WTC11 (cell line): ENCODE data around the gene OR2C3. TPM values are rescaled to one million over a fixed set of nuclear protein-coding genes. Genes with fewer than 3 reads are reported as not detected.

Experiments used
- ATAC-seq: fragments of 200-7000 bp; cut with Tn5 transposase; 2 replicates; pipeline ENCODE4 v1.10.0; 2021; ENCODE audit warnings: mild to moderate bottlenecking, moderate library complexity
- CTCF ChIA-PET: fragments of 300-600 bp; sonication (Branson Sonifier 250); formaldehyde crosslinking; loops from one replicate; lab custom pipeline; 2021; ENCODE audit warnings: antibody characterized with exemption; lab: Charles Lee
- POLR2A ChIA-PET: fragments of 350-600 bp; sonication (Branson Sonifier 250); formaldehyde crosslinking; loops from one replicate; lab custom pipeline; 2021; ENCODE audit warnings: antibody characterized with exemption; lab: Charles Lee
- DNase-seq: peaks from one replicate; pipeline ENCODE4 v3.0.0; 2021; ENCODE audit warnings: low spot score
- H3K27ac Mint-ChIP-seq: 2 replicates; pipeline ENCODE4 v1.8.0; 2021; ENCODE audit warnings: mixed read lengths
- H3K27me3 Mint-ChIP-seq: 2 replicates; pipeline ENCODE4 v1.8.0; 2021; ENCODE audit warnings: low read depth, mild to moderate bottlenecking, moderate library complexity, mixed read lengths
- H3K36me3 Mint-ChIP-seq: 2 replicates; pipeline ENCODE4 v1.8.0; 2021; ENCODE audit warnings: mixed read lengths
- H3K4me1 Mint-ChIP-seq: 2 replicates; pipeline ENCODE4 v1.8.0; 2022; ENCODE audit warnings: mixed read lengths
- H3K4me3 Mint-ChIP-seq: 2 replicates; pipeline ENCODE4 v1.8.0; 2021; ENCODE audit warnings: mild to moderate bottlenecking, moderate library complexity, mixed read lengths
- H3K9me3 Mint-ChIP-seq: 2 replicates; pipeline ENCODE4 v1.8.0; 2021; ENCODE audit warnings: mixed read lengths
- ATF1 ChIP-seq: sonication (generic); formaldehyde crosslinking; IDR thresholded peaks from 2 replicates; pipeline ENCODE4 v1.8.1; 2023; ENCODE audit warnings: mild to moderate bottlenecking, moderate library complexity, missing genetic modification reagents
- CDX4 ChIP-seq: fragments of 250-450 bp; sonication (Bioruptor Pico); IDR thresholded peaks from 2 replicates; pipeline ENCODE4 v1.9.0; 2021; ENCODE audit warnings: moderate library complexity, mild to moderate bottlenecking, inconsistent platforms, borderline replicate concordance
- CREB1 ChIP-seq: sonication (generic); formaldehyde crosslinking; IDR thresholded peaks from 2 replicates; pipeline ENCODE4 v1.8.0; 2023; ENCODE audit warnings: mild to moderate bottlenecking, missing genetic modification reagents
- E2F5 ChIP-seq: sonication (generic); formaldehyde crosslinking; IDR thresholded peaks from 2 replicates; pipeline ENCODE4 v1.8.1; 2022; ENCODE audit warnings: mild to moderate bottlenecking, moderate library complexity, missing genetic modification reagents
- ESRRA ChIP-seq: sonication (generic); formaldehyde crosslinking; IDR thresholded peaks from 2 replicates; pipeline ENCODE4 v1.8.1; 2022; ENCODE audit warnings: mild to moderate bottlenecking, missing genetic modification reagents, borderline replicate concordance
- FOXP1 ChIP-seq: sonication (generic); formaldehyde crosslinking; IDR thresholded peaks from 2 replicates; pipeline ENCODE4 v1.8.0; 2022; ENCODE audit warnings: missing genetic modification reagents, mild to moderate bottlenecking, moderate library complexity, borderline replicate concordance
- HMGA2 ChIP-seq: fragments of 250-450 bp; sonication (Bioruptor Pico); IDR thresholded peaks from 2 replicates; pipeline ENCODE4 v1.4.0; 2021; ENCODE audit warnings: mild to moderate bottlenecking, moderate library complexity
- HMGXB4 ChIP-seq: sonication (generic); formaldehyde crosslinking; IDR thresholded peaks from 2 replicates; pipeline ENCODE4 v1.8.1; 2023; ENCODE audit warnings: mild to moderate bottlenecking, moderate library complexity, missing genetic modification reagents
- MAX ChIP-seq: sonication (generic); formaldehyde crosslinking; IDR thresholded peaks from 2 replicates; pipeline ENCODE4 v1.8.0; 2022; ENCODE audit warnings: mild to moderate bottlenecking, missing genetic modification reagents
- NFATC4 ChIP-seq: fragments of 250-450 bp; sonication (Bioruptor Pico); IDR thresholded peaks from 2 replicates; pipeline ENCODE4 v1.9.0; 2021; ENCODE audit warnings: mild to moderate bottlenecking
- NFE2L1 ChIP-seq: sonication (generic); formaldehyde crosslinking; IDR thresholded peaks from 2 replicates; pipeline ENCODE4 v1.8.1; 2023; ENCODE audit warnings: missing genetic modification reagents
- NFYB ChIP-seq: sonication (generic); formaldehyde crosslinking; conservative IDR thresholded peaks from 2 replicates; pipeline ENCODE4 v1.8.0; 2022; ENCODE audit warnings: low read depth, missing genetic modification reagents
- PRRX2 ChIP-seq: fragments of 250-450 bp; sonication (Bioruptor Pico); IDR thresholded peaks from 2 replicates; pipeline ENCODE4 v1.8.0; 2021; ENCODE audit warnings: mild to moderate bottlenecking
- RELA ChIP-seq: sonication (generic); formaldehyde crosslinking; IDR thresholded peaks from 2 replicates; pipeline ENCODE4 v1.8.1; 2022; ENCODE audit warnings: missing genetic modification reagents, mild to moderate bottlenecking, borderline replicate concordance
- SOX15 ChIP-seq: fragments of 250-450 bp; sonication (Bioruptor Pico); IDR thresholded peaks from 2 replicates; pipeline ENCODE4 v1.9.0; 2021; ENCODE audit warnings: mild to moderate bottlenecking
- SP1 ChIP-seq: sonication (generic); formaldehyde crosslinking; conservative IDR thresholded peaks from 2 replicates; pipeline ENCODE4 v1.8.1; 2022; ENCODE audit warnings: missing genetic modification reagents
- TCF7 ChIP-seq: sonication (generic); formaldehyde crosslinking; IDR thresholded peaks from 2 replicates; pipeline ENCODE4 v1.8.0; 2022; ENCODE audit warnings: mild to moderate bottlenecking, low read depth, missing genetic modification reagents, moderate library complexity
- TEAD1 ChIP-seq: sonication (generic); formaldehyde crosslinking; IDR thresholded peaks from 2 replicates; pipeline ENCODE4 v1.8.0; 2022; ENCODE audit warnings: mild to moderate bottlenecking, missing genetic modification reagents
- USF2 ChIP-seq: sonication (generic); formaldehyde crosslinking; IDR thresholded peaks from 2 replicates; pipeline ENCODE4 v1.8.1; 2023; ENCODE audit warnings: mild to moderate bottlenecking, missing genetic modification reagents, moderate library complexity
- ZMAT4 ChIP-seq: fragments of 250-450 bp; sonication (Bioruptor Pico); IDR thresholded peaks from 2 replicates; pipeline ENCODE4 v1.9.0; 2021; ENCODE audit warnings: mild to moderate bottlenecking
- ZNF138 ChIP-seq: sonication (generic); formaldehyde crosslinking; conservative IDR thresholded peaks from 2 replicates; pipeline ENCODE4 v1.8.1; 2022; ENCODE audit warnings: mild to moderate bottlenecking, moderate library complexity, missing genetic modification reagents
- ZNF232 ChIP-seq: sonication (generic); formaldehyde crosslinking; IDR thresholded peaks from 2 replicates; pipeline ENCODE4 v1.8.0; 2022; ENCODE audit warnings: mild to moderate bottlenecking, missing genetic modification reagents
- ZNF281 ChIP-seq: sonication (generic); formaldehyde crosslinking; IDR thresholded peaks from 2 replicates; pipeline ENCODE4 v1.8.0; 2023; ENCODE audit warnings: mild to moderate bottlenecking, missing genetic modification reagents
- ZNF396 ChIP-seq: fragments of 250-450 bp; sonication (Bioruptor Pico); IDR thresholded peaks from 2 replicates; pipeline ENCODE4 v1.8.0; 2021; ENCODE audit warnings: mild to moderate bottlenecking, moderate library complexity, borderline replicate concordance
- ZNF423 ChIP-seq: fragments of 250-450 bp; sonication (Bioruptor Pico); IDR thresholded peaks from 2 replicates; pipeline ENCODE4 v2.1.2; 2022; ENCODE audit warnings: mild to moderate bottlenecking, moderate library complexity
- ZSCAN18 ChIP-seq: fragments of 250-450 bp; sonication (Bioruptor Pico); IDR thresholded peaks from 2 replicates; pipeline ENCODE4 v2.1.2; 2022; ENCODE audit warnings: mild to moderate bottlenecking, moderate library complexity
- total RNA-seq: library from RNA; stranded (reverse); gene quantifications from 3 replicates; pipeline ENCODE4 v1.2.3, GENCODE V29; 2021

OR2C3 gene
- total RNA-seq, 1 experiment from 2014 or later: not detected

- no peak for TF ChIP-seq TEAD1 (CRISPR knock-in tag)
- no peak for TF ChIP-seq TCF7 (CRISPR knock-in tag)
- no peak for TF ChIP-seq RELA (CRISPR knock-in tag)
- TF ChIP-seq NFYB (CRISPR knock-in tag): no peak
- no peak for TF ChIP-seq MAX (CRISPR knock-in tag)
- no peak for TF ChIP-seq NFE2L1 (CRISPR knock-in tag)
- no peak for TF ChIP-seq CDX4 (CRISPR knock-in tag)
- TF ChIP-seq ZMAT4: no peak
Measured at GRCh38 chr1:247551721-247552120, 15.5 kb upstream of the OR2C3 start (continued).

- Mint-ChIP-seq H3K4me3 (no peak within 1 kb of the TSS), H3K27me3 (no peaks in the 10 kb centered on the region), H3K27ac (no peak within 1 kb of the TSS), H3K36me3 (no peaks in the 10 kb centered on the region), H3K9me3 (peaks cover 8% of the 10 kb centered on the region; the same call in 1 of the 2 replicates), H3K4me1 (peaks cover 21% of the 10 kb centered on the region)
- CTCF ChIA-PET: no interaction called here
- DNase-seq (no peak), ATAC-seq (no peak)
- no peak for TF ChIP-seq E2F5 (CRISPR knock-in tag)
- no peak for TF ChIP-seq ZSCAN18 (CRISPR knock-in tag)
- no peak for TF ChIP-seq ZNF423 (CRISPR knock-in tag)
- TF ChIP-seq SP1 (CRISPR knock-in tag): no peak
- TF ChIP-seq ZNF138 (CRISPR knock-in tag): no peak
- TF ChIP-seq ZNF281 (CRISPR knock-in tag): no peak
- no peak for TF ChIP-seq ATF1 (CRISPR knock-in tag)
- no peak for TF ChIP-seq FOXP1 (CRISPR knock-in tag)
- no peak for TF ChIP-seq CREB1 (CRISPR knock-in tag)
- POLR2A ChIA-PET: no interaction called here
Measured at GRCh38 chr1:247548769-247549182, 12.5 kb upstream of the OR2C3 start, which contains the start of gene GCSAML. GCSAML (plus strand) TSS chr1:247549134; CDS start chr1:247549192, 58 bp downstream.

GRCh38 chr1:247548092-247548491 is 11.9 kb upstream of the OR2C3 start:
- no peak for DNase-seq
- TF ChIP-seq ZNF232 (CRISPR knock-in tag) (no peak), NFATC4 (CRISPR knock-in tag) (no peak), USF2 (CRISPR knock-in tag) (no peak), SOX15 (no peak), TEAD1 (CRISPR knock-in tag) (no peak), CDX4 (CRISPR knock-in tag) (no peak), ESRRA (CRISPR knock-in tag) (no peak), PRRX2 (CRISPR knock-in tag) (no peak), ZNF396 (CRISPR knock-in tag) (no peak), HMGA2 (no peak), HMGXB4 (CRISPR knock-in tag) (no peak)

More at GRCh38 chr1:247548092-247548491, 11.9 kb upstream of the OR2C3 start:
- peaks cover 8% of the 10 kb centered on the region; the same call in 1 of the 2 replicates for H3K9me3 Mint-ChIP-seq
- no peaks in the 10 kb centered on the region for H3K27me3 Mint-ChIP-seq
- no peaks in the 10 kb centered on the region for H3K36me3 Mint-ChIP-seq
- POLR2A ChIA-PET: no interaction called here
- ATAC-seq: peak; percentile 74
- H3K4me1 Mint-ChIP-seq: peaks cover 21% of the 10 kb centered on the region
- no peak overlapping the region for H3K4me3 Mint-ChIP-seq
- CTCF ChIA-PET: no interaction called here
- H3K27ac Mint-ChIP-seq: no peak overlapping the region
